Measurements from ENCODE around the gene DBI.
A peak's percentile ranks its signal among the peaks of the same experiment; 100 is the strongest.
"Not testable (repeated sequence)": the region's sequence is repeated elsewhere in the genome, so short reads cannot be mapped to it uniquely, and the experiment has no call there.

The DBI gene

DNA sequence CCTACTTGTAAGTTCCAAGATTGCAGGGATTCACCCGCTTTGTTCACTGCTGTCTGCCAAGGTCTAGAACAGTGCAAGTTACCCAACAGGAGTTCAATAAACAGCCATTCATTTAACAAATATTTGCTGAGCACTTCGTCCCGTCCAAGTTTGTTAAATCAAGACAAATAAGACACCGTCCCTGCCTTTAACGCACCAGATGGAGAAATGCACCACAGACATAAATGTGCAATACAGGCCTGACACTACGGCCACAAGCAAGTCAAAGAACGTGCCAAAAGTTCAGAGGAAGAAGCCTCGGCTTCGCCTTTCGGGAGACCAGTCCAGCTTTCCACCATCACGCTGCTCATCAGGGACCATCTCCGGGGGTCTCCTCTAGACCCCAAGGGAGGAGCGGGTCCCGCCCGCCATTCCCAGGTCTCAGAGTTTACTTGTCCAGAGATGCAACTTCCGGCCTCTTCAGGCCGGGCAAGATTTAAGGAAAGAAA lies 572 bp upstream of the DBI start:
- DNase-seq = peak in 1 of 6 experiments; percentile 44

DNA sequence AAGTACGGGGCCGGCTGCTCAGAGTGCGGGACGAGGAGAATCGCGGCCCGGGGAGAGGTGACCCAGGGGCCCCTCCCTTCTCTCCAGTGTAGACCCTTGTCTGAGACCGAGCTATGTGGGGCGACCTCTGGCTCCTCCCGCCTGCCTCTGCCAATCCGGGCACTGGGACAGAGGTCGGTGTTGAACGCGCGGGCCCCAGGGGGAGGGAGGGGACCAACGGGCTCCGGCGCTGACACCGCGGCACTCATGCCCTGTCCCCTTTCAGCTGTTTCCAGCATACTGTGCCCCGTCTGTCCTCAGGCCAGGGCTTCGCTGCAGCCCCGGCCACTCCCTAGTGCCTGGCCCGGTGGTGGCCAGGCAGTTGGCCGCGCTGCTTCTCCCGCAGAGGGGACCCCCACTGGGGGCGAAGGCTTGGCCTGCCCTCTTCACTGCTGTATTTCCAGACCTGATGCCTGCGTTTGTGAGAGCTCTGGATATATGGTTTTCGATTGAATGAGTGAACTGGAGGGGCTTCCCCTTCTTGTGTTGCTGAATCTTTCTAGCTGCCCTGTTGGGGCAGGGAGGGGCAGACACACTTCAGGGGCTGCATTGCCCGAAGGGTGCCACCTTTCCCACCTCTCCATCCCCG lies 809 bp downstream of the DBI start:
- peak in 5 of 6 experiments; percentile 18 to 44 (median 30) for DNase-seq

DNA sequence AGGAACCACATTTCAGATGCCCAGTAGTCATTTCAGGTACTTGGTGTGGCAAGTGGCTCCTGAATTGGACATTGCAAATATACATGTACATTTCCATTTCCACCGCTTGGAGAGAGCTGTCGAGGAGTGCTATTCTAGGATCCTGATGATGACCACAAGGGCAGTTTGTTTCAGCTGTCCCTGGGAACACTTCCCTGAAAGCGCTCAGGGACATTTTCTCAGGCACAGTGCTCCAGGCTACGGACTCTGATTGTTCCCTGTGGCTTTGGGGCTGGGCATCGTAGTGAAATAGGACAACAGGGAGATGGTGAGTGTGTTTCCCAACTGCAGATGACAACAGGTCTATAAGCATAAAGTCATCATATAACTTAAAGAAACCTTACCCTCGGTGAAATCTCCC lies 3.1 kb downstream of the DBI start:
- DNase-seq = no peak

DNA sequence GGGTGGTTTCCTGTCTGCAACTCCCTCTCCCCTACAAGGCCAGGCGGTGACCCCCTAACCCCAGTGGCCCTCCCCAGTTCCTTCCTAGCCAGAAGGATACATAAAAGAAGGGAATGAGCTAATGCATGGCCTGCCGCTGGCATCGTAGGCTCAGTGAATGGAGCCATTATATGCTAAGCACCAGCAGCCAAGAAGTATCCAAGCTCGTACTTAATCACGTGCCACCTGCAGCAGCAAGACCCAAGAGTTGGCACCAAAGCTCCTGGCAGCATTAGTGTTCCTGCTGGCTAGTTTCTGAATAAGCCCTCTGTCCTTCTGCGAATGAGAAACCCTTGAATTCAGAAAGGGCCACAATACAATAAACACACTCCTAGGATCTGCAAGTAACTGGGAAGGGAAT lies 4.3 kb downstream of the DBI start:
- no peak for DNase-seq

DNA sequence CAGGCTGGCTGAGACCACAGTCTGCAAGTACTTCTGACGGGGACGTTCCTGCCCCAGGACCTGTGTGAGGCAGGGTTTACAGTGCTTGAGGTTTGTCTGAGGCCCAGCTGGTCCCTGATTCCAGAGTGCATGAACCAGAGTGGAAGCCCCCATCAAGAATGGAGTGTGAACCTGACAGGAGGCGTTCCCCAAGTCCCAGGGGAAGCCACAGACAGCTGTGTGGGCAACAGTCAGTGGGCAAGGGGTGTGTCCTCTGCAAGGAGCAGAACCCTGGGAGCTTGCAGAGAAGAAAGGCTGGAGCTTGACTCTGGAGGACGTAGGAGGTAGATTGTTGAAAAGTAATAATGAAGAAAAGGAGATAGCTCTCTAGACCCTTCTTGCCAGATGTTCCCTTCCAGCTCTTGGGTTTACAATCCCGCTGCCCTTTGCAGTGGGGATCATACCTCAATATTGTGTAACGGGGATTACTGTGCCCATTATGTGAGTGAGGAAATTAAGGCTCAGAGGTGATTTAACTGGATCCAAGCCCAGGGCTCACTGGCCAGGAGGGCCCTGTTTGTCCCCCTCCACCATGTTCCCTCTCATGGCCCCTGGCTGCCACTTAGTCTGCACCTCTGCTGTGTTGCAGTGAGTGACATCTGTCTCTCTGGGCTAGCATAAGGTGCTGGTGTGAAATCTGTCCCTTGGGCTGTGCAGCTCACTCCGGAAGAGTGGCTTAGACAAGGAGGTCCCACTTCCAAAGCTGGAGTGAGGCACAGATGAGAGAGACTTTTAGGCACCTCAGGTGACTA lies 6.2 kb downstream of the DBI start:
- no peak for DNase-seq

DNA sequence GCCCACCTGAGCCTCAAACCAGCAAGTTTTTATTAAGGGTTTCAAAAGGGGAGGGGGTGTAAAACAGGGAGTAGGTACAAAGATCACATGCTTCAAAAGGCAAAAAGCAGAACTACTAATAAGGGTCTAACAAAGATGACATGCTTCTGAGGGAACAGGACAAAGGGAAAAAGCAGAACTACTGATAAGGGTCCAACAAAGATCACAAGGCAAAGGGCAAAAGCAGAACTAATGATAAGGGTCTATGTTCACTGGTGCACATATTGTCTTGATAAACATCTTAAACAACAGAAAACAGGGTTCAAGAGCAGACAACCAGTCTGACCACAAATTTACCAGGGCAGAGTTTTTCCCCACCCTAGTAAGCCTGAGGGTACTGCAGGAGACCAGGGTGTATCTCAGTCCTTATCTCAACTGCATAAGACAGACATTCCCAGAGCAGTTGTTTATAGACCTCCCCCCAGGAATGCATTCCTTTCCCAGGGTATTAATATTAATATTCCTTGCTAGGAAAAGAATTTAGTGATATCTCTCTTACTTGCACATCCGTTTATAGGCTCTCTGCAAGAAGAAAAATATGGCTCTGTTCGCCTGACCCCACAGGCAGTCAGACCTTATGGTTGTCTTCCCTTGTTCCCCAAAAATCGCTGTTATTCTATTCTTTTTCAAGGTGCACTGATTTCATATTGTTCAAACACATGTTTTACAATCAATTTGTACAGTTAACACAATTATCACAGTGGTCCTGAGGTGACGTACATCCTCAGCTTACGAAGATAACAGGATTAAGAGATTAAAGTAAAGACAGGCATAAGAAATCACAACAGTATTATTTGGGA lies 7.3 kb downstream of the DBI start:
- DNase-seq = not testable (repeated sequence)

DNA sequence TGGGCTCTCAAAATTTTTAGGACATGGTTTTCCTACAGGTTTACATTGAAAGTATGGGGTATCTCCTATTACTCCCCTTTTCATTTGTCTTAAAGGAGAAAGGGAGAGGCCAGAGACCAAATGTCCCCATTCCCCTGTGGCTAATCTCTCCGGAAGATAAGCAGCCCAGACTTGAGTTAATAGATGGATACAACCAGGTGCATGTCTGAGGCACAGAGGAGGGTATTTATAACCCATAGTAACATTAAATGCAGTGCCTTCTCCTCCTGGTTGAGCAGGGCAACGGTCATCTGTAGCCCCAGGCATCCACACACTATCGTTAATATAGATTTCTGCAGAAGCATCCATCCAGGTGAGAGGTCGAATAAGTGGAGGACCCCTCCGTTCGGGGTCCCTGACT lies 9.6 kb downstream of the DBI start:
- not testable (repeated sequence) for DNase-seq

DNA sequence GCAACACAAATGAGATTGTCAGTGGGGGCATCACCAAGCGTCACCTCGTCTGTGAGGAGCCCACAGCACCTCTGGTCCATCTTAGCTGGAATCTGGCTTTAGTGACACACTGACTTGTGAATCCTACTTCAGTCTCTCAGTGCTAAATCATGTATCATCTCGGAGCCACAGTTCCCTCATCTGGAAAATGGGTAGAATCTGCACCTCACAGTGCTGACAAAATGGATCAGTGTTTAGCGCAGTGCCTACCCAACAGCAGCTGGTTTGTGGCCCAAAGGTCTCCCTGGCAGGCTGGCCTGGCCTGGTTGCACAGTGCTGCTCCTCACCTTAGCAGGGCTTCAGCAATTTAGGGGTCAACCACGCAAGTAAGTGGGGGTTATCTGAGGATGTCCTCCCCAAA lies 10.0 kb downstream of the DBI start:
- DNase-seq = no peak

DNA sequence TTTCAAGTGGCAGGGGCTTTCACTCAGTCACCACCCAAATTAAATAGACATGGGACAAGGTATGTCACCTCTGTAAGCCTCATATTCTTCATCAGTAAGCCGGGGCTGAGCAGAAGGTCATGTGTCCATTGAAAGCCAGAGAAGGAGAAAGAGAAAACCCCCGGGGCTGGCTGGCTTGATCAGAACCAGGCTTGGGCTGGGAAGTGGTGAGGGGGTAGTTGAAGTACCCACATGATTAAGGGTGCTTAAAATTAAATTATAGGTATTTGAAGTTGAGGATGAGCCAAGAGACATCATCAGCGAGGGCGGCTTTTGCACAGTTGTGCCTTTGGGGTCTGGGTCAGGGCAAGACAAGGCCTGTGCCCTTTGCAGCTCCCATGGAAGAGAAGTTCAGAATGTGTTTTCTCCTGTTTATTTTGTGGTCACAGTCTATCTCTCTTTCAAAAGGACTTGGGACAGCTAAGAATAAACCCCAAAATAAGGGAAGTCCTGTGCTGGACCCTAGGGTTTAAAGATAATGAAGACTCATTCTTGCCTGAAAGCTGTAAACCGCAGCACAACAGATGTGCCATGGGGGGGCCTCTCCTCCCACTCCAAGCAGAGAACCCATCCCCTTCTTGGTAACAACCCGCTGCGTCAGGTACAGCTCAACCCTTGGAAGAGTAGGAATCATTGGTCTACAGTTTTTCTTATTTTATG lies 10.7 kb downstream of the DBI start:
- DNase-seq = no peak

DNA sequence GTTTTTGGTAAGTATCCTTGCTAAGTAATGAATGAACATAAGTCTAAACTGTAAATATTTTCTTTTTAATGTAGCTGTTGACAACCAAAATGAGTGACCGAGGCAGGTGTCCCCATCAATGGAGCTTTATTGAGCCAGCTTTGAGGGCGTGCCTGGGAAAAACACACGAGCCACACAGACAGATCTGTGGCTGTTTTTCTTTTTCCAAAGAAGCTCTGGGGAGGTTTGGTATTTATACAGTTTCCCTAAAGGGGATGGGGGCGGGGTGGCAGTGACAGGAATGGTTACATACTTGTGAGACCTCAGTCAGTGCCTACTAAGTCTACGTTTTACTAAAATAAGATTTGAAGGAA lies 11.2 kb downstream of the DBI start:
- DNase-seq = no peak

DNA sequence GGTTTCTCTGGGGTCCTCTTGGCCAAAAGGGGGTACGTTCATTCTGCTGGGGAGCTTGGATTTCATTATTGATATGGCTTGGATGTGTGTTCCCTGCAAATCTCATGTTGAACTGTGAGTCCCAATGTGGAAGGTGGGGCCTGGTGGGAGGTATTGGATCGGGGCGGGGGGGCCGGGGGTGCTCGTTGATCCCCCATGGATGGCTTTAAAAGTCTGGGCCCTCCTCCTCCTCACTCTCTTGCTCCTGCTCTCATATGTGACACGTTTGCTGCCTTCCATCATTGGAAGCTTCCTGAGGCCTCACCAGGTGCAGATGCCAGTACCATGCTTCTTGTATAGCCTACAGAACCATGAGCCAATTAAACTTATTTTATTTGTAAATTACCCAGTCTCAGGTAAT lies 11.8 kb downstream of the DBI start:
- no peak for DNase-seq

DNA sequence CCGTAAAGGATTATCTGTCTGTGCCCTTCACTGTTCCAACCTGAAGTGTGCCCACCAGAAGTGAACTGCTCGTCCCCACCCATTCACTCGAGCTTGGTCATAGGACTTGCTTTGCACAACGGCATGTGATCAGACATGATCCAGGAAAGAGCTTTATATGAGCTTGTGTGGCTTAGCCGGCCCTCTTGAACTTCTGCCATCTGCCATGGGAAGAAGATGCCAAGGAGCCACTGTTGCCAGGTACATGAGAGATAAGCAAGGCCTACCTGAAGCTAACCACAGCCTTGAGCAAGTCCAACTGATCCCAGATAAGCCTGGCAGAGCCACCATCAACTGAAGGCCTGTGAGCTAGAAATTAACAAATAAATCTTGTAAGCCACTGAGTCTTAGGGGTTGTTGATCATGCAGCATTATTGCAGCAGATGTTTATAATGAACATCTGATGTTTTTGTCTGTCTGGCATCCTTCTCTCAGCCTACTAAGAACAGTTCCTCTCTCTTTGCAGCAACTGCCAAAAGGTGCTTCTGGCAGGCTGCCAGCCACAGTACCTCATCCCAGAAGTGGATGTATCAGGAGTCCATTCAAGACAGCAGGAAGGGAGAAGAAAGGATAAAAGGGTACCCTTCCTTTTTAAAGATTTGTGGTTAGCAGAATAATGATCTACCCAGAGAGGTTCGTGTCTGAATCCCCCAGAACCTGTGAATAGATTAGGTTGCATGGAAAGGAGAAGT lies 16.8 kb downstream of the DBI start:
- DNase-seq = no peak

DNA sequence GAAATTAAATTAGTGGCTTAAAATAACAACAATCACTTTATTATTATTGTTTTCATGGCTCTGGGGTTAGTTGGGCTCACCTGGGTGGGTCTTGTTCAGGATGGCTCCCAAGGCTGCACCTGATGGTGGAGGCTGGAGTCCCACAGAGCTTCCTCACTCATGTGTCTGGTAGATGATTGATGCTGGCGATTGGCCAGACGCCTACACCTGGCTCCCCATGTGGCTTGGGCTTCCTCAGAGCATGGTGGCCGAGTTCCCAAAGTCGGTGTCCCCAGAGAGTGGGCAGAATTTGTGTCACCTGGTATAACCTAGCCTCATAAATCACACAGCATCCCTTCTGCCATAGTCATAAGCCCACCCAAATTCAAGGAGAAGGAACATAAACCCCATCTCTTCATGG lies 18.2 kb downstream of the DBI start:
- DNase-seq = no peak

DNA sequence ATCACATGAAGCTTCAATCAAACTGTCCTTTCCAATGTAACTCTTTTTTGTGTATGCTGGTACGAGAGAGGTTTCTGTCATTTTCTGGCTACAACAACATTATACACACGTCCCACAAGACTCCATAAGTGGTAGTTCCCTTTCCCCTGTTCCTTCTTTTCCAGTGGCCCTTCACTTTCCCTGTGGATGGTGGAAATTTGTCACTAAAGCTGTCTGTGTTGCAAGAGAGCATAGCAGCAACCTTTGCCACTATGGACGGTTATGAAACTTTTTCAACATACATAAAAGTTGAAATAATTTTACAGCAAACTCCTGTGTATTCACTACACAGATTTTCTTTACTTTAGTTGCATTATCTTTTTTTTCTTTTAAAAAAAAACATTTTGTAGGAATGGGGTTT lies 18.7 kb downstream of the DBI start:
- no peak for DNase-seq

DNA sequence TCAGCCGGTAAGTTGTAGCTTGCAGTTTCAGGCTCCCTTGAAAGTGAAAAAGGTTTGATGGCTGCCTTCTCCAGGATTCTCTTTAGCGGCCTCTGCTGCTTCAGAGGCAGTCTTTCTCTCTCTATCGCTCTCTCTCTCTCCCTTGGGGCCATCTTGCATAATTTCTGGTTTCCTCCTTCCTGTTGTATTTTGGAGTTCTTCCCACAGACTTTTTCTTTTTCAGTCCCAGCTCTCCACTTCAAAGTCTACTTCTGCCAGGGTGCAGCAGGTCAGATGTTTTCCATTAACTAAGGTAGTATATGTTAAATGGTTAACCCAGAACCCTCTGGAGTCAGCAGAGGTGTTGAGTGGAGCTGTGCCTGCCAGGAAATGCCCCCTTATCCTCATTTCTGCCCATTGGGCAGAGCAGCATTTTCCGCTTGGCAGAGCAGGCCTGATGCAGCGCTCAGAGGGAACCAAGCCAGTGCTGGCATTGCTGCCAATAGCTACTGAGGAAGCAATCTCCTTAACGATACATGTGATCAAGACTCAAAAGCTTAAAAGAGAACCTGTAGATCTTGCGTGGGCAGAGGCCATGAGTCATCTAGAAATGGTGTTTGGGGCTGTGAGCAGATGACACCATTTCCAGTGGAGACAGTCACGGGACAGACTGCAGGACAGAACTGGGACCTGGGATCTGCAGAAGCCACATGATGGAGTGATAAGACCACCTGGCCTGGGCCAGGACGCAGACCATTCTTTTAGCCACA lies 20.8 kb downstream of the DBI start:
- no peak for DNase-seq

DNA sequence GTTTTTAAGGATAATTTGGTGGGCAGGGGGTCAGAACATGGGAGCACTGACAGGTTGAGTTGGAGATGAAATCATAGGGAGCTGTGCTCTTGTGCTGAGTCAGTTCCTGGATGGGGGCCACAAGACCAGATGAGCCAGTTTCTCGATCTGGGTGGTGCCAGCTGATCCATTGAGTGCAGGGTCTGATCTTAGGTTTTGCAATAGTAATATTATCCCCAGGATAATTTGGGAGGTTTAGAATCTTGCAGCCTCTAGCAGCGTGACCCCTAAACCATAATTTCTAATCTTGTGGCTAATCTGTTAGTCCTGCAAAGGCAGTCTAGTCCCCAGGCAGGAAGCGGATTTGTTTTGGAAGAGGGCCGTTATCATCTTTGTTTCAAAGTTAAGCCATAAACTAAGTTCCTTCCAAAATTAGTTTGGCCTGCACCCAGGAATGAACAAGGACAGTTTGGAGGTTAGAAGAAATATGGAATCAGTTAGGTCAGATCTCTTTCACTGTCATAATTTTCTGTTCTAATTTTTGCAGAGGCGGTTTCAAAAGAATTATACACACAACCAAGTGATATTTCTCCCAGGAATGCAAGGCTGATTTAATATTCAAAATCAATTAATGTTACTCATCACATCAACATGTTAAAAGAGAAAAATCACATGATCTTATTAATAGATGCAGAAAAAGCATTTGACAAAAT lies 23.0 kb downstream of the DBI start:
- DNase-seq = no peak

DNA sequence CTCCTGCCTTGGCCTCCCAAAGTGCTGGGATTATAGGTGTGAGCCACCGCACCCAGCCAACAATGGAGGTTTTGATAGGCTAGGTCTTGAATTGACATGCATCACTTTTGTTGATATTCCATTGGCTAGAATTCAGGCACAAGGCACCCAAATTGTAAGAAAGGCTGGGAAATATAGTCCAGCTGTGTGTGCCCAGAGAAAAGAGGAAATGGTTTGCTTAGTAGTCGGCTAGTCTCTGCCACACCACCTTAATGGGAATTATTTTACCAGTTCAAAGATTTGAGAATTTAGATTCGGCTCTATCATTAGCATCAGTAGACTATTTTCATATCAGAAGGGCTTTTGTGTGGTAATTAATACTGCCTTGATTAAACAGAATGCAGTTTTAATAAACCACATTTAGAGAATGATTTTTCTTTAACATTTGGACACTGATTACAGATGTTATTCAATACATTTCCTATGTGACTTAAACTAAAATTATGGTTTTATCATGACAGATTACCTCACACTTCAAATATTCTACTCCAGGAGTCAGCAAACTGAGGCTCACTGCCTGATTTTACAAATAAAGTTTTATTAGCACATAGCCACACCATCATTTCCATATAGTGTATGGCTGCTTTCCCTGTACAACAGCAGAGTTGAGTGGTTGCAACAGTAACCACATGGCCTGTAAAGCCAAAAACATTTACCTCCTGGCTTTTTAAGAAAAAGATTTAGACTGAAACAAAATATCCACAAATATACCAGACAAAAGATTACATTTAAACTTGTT lies 27.4 kb downstream of the DBI start:
- no peak for DNase-seq

DNA sequence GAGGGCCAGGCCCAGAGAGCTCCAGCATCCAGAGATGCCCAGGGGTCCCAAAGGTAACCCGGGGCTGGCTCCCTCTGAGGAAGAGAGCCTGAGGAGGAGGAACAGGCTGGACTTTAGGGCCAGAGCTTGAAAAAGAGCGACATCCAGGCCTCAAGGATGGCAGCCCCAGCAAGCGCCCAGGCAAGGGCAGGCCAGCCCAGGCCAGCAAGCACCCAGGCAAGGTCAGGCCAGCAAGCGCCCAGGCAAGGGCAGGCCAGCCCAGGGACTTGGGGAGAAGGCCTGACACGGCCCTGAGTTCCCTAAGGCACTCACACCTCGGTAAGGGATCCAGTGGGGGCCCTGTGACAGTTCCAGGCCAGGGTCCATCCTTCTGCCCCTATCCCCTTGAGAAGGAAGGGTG lies 30.4 kb downstream of the DBI start:
- no peak for DNase-seq

DNA sequence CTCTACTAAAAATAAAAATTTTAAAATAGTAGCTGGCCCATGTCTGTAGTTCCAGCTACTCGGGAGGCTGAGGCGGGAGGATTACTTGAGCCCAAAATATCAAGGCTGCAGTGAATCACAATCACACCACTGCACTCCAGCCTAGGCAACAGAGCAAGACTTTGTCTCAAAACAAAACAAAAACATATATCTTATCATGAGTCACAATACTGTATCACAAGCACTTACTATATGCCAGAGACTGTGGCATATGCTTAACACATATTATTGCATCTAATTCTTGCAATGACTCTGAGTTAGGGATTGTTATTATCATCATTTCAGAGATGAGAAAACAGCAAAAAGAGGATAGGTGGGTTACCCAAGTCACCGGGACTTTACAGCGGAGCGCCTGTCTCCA lies 35.3 kb downstream of the DBI start:
- no peak for DNase-seq
